Endothelial cell of umbilical vein (primary cell): ENCODE measurements around the gene ZEB1. TPM values are rescaled to one million over a fixed set of nuclear protein-coding genes. Genes with fewer than 3 reads are reported as not detected.
A peak's percentile ranks its signal among the peaks of the same experiment; 100 is the strongest.

Source experiments
- BruUV-seq: library from RNA; stranded (reverse); fragments of 400-500 nt; replicated peaks from 2 replicates; lab custom pipeline; 2021; lab: Mats Ljungman, UMichigan
- CTCF ChIA-PET: fragments of 300-600, 350-600 bp; sonication (Branson Sonifier 250); formaldehyde crosslinking; loops from one replicate; lab custom pipeline; 2021; ENCODE audit warnings: antibody characterized with exemption, inconsistent platforms; lab: Charles Lee
- POLR2A ChIA-PET: fragments of 300-600, 350-600 bp; sonication (Branson Sonifier 250); formaldehyde crosslinking; loops from one replicate; lab custom pipeline; 2021; ENCODE audit warnings: antibody characterized with exemption, inconsistent platforms; lab: Charles Lee
- DNase-seq: peaks from one replicate; pipeline ENCODE4 v3.0.0-alpha.2; 2011; ENCODE audit warnings: low read depth, low spot score
- FAIRE-seq: peaks from 2 replicates; lab custom pipeline; 2011; peaks lifted over from hg19 to GRCh38; lab: Jason Lieb, UNC
- H2AFZ ChIP-seq: 2 replicates; pipeline ENCODE4 v1.6.0; 2012; ENCODE audit warnings: low read depth, low read length, control low read depth, inconsistent platforms
- H3K27ac ChIP-seq: 2 replicates; pipeline ENCODE4 v1.5.1; 2011; ENCODE audit warnings: low read depth, mild to moderate bottlenecking, control low read depth, low read length, moderate library complexity; ENCODE audit not compliant: insufficient read depth
- H3K27me3 ChIP-seq, 2 experiments: 2 replicates each; pipeline versions ENCODE4 v1.6.0 to v1.6.1; 2011; ENCODE audit warnings: low read length in 2 of 2, mixed read lengths in 1 of 2; ENCODE audit not compliant: control insufficient read depth in 2 of 2, insufficient read depth in 2 of 2
- H3K36me3 ChIP-seq, 2 experiments: 2 replicates in 1 of 2; 3 replicates in 1 of 2; pipeline ENCODE4 v1.5.1; 2011; ENCODE audit warnings: low read length in 2 of 2, mild to moderate bottlenecking in 1 of 2, moderate library complexity in 1 of 2; ENCODE audit not compliant: control insufficient read depth in 2 of 2, insufficient read depth in 2 of 2; ENCODE audit errors: extremely low read depth in 1 of 2
- H3K4me1 ChIP-seq: 3 replicates; pipeline ENCODE4 v1.5.1; 2011; ENCODE audit warnings: mild to moderate bottlenecking, low read length; ENCODE audit not compliant: control insufficient read depth, insufficient read depth; ENCODE audit errors: extremely low read depth
- H3K4me2 ChIP-seq: 2 replicates; pipeline ENCODE4 v1.6.1; 2011; ENCODE audit warnings: low read length, control low read depth, mixed read lengths; ENCODE audit not compliant: insufficient read depth
- H3K4me3 ChIP-seq, 3 experiments: fragments of 200-600 bp in 1 of 3; sonication (generic), shearing (Covaris generic) in 1 of 3; replicated peaks in 1 of 3; 2 replicates each; pipeline ENCODE4 v1.5.1; 2011 to 2016; ENCODE audit warnings: control low read depth in 3 of 3, low read length in 3 of 3, mild to moderate bottlenecking in 2 of 3, inconsistent platforms in 1 of 3, low read depth in 1 of 3, moderate library complexity in 1 of 3; ENCODE audit not compliant: insufficient read depth in 1 of 3
- H3K79me2 ChIP-seq: 2 replicates; pipeline ENCODE4 v1.6.0; 2012; ENCODE audit warnings: low read length, inconsistent platforms; ENCODE audit not compliant: control insufficient read depth, insufficient read depth
- H3K9ac ChIP-seq: replicated peaks from 2 replicates; pipeline ENCODE3; 2011; ENCODE audit warnings: low read length, control low read depth; ENCODE audit not compliant: insufficient read depth; ENCODE audit errors: extremely low read depth
- H3K9me1 ChIP-seq: replicated peaks from 3 replicates; pipeline ENCODE4 v1.6.0; 2011; ENCODE audit warnings: mild to moderate bottlenecking, low read length; ENCODE audit not compliant: control insufficient read depth, insufficient read depth; ENCODE audit errors: extremely low read depth
- H3K9me3 ChIP-seq: replicated peaks from 2 replicates; pipeline ENCODE4 v1.5.1; 2012; ENCODE audit warnings: low read length, inconsistent platforms; ENCODE audit not compliant: control insufficient read depth, insufficient read depth
- H4K20me1 ChIP-seq: replicated peaks from 2 replicates; pipeline ENCODE3; 2011; ENCODE audit warnings: mild to moderate bottlenecking, low read length; ENCODE audit not compliant: control insufficient read depth, insufficient read depth; ENCODE audit errors: extremely low read depth
- CTCF ChIP-seq, 2 donors: IDR thresholded peaks; 1 replicate in 1 of 2; 2 replicates in 1 of 2; pipeline ENCODE4 v1.5.1; 2011; ENCODE audit warnings: low read length in 2 of 2, mild to moderate bottlenecking in 2 of 2, moderate library complexity in 2 of 2, control low read depth in 1 of 2, inconsistent platforms in 1 of 2, low read depth in 1 of 2; ENCODE audit not compliant: insufficient read depth in 1 of 2; ENCODE audit errors: extremely low read depth in 1 of 2
- EZH2 ChIP-seq: IDR thresholded peaks from 2 replicates; pipeline ENCODE4 v1.6.1; 2012; ENCODE audit warnings: borderline replicate concordance, low read depth, mild to moderate bottlenecking, moderate library complexity, low read length, inconsistent platforms; ENCODE audit not compliant: severe bottlenecking
- FOS ChIP-seq: IDR thresholded peaks from 2 replicates; pipeline ENCODE4 v1.6.1; 2011; ENCODE audit warnings: mild to moderate bottlenecking, low read length, moderate library complexity, borderline replicate concordance; ENCODE audit not compliant: insufficient read depth
- GATA2 ChIP-seq: IDR thresholded peaks from 2 replicates; pipeline ENCODE4 v1.7.0; 2011; ENCODE audit warnings: low read depth, mild to moderate bottlenecking, moderate library complexity, mixed read lengths, low read length; ENCODE audit not compliant: insufficient read length, insufficient read depth
- JUN ChIP-seq: IDR thresholded peaks from 2 replicates; pipeline ENCODE4 v1.6.1; 2011; ENCODE audit warnings: borderline replicate concordance, low read depth; ENCODE audit not compliant: insufficient read length, insufficient read depth
- MAX ChIP-seq: IDR thresholded peaks from 2 replicates; pipeline ENCODE4 v1.6.1; 2011; ENCODE audit not compliant: insufficient read depth, insufficient read length
- MYC ChIP-seq: IDR thresholded peaks from one replicate; pipeline ENCODE4 v1.6.1; 2011; ENCODE audit warnings: mild to moderate bottlenecking, low read depth, low read length
- POLR2A ChIP-seq: IDR thresholded peaks from 2 replicates; pipeline ENCODE4 v1.6.1; 2012; ENCODE audit warnings: low read depth, mild to moderate bottlenecking, control low read depth, low read length
- POLR2AphosphoS5 ChIP-seq: IDR thresholded peaks from 2 replicates; pipeline ENCODE4 v1.6.1; 2012; ENCODE audit warnings: low read depth, mild to moderate bottlenecking, control low read depth, low read length, moderate library complexity; ENCODE audit not compliant: insufficient read depth
- dilution Hi-C: fragments of 300-500 bp; cut with MboI; formaldehyde crosslinking; loops from one replicate; pipeline ENCODE4 v1.15.0; 2019; ENCODE audit warnings: low sequenced_read_pairs; ENCODE audit not compliant: extremely low pct_ligation_motif_present
- intact Hi-C: fragments of 100-400 bp; cut with micrococcal nuclease; formaldehyde crosslinking; loops from one replicate; pipeline ENCODE4 v1.10.0; 2022
- polyA plus RNA-seq, 4 experiments: library from polyadenylated mRNA; depleted of rRNA in 3 of 4; stranded (reverse) in 3 of 4; unstranded in 1 of 4; fragments of >200 nt; gene quantifications; 2 replicates each; pipeline versions ENCODE4 v1.2.1 to v1.2.3, GENCODE V29; 2011 to 2012; ENCODE audit warnings: missing spikeins in 1 of 4
- total RNA-seq: library from RNA; stranded (reverse); gene quantifications from 2 replicates; pipeline ENCODE4 v1.2.3, GENCODE V29; 2021

ZEB1 gene
- total and polyA plus RNA-seq, 2 donors (not counting 3 experiments of a cell fraction or from before 2014, with no cell fraction given), result 19.8 to 130 TPM

- CTCF ChIA-PET, result interaction anchor here (0.6 to 1.9 kb wide), 5 partner anchors 9 to 192 kb away, joined by 3 to 12 read pairs (median 3); no protein-coding TSS in a partner anchor
Observed at GRCh38 chr10:31299119-31299518, 19.9 kb upstream of the ZEB1 start.

GRCh38 chr10:31303212-31303611, 15.8 kb upstream of the ZEB1 start:
- Histone ChIP-seq H3K27ac (no peak overlapping the region), H3K36me3 (no peaks in the 10 kb centered on the region), H3K9me1 (no peaks in the 10 kb centered on the region), H3K9ac (no peak overlapping the region), H2AFZ (no peak overlapping the region), H3K27me3 (no peaks in the 10 kb centered on the region), H3K79me2 (no peaks in the 10 kb centered on the region), H3K9me3 (no peaks in the 10 kb centered on the region), H3K4me1 (peaks cover 7% of the 10 kb centered on the region), H3K4me2 (no peak overlapping the region), H4K20me1 (no peaks in the 10 kb centered on the region), H3K4me3 (no peak overlapping the region)
- CTCF ChIA-PET, result no interaction called here
- FAIRE-seq (no peak), DNase-seq (no peak)
- POLR2A ChIA-PET, result no interaction called here
- dilution Hi-C loops, result no loop called here
- intact Hi-C loops, result no loop called here
- TF ChIP-seq MYC (no peak), POLR2A (no peak), GATA2 (no peak), POLR2AphosphoS5 (no peak), CTCF (IDR thresholded peaks at IDR 0.05; ENCODE audit: extremely low read depth in 1 of 2, insufficient read depth in 1 of 2, low read depth in 1 of 2, low read length in 2 of 2) (no peak), MAX (no peak), JUN (no peak), FOS (no peak), EZH2 (no peak)
- no TSS peak for BruUV-seq

More at GRCh38 chr10:31299119-31299518, 19.9 kb upstream of the ZEB1 start:
- H3K79me2 ChIP-seq, result no peaks in the 10 kb centered on the region
- peak overlapping the region; percentile 45 for H3K4me2 ChIP-seq
- DNase-seq, result peak; percentile 47
- no peaks in the 10 kb centered on the region for H3K9me1 ChIP-seq
- dilution Hi-C loops (no loop called here), intact Hi-C loops (no loop called here)
- no peaks in the 10 kb centered on the region for H3K36me3 ChIP-seq
- POLR2A ChIA-PET, result no interaction called here
- H3K27ac ChIP-seq, result peak overlapping the region; percentile 12
- H3K4me3 ChIP-seq, result no peak overlapping the region
- no peak for TF ChIP-seq POLR2A
- TF ChIP-seq FOS, result no peak
- TF ChIP-seq POLR2AphosphoS5, result no peak
- no peak for TF ChIP-seq GATA2
- no peak for TF ChIP-seq JUN
- no peak for TF ChIP-seq MAX
- TF ChIP-seq EZH2, result no peak
- no peak for TF ChIP-seq MYC
- H3K9ac ChIP-seq, result no peak overlapping the region
- no peaks in the 10 kb centered on the region for H3K27me3 ChIP-seq
- BruUV-seq, result no TSS peak
- peak overlapping the region; percentile 70 for H2AFZ ChIP-seq
- no peaks in the 10 kb centered on the region for H3K9me3 ChIP-seq
- peaks cover 7% of the 10 kb centered on the region for H3K4me1 ChIP-seq
- FAIRE-seq, result no peak
- no peaks in the 10 kb centered on the region for H4K20me1 ChIP-seq
